CD4-positive, alpha-beta T cell treated with Interleukin-4 for 1 hour (primary cell): ENCODE data around the gene ARHGEF12.

ENCODE experiments used
- DNase-seq, 2 donors: peaks; one replicate each; pipeline ENCODE4 v3.0.0-alpha.2; 2020 to 2022

ARHGEF12 gene

GRCh38 chr11:120335908-120336640 is at the start of gene ARHGEF12:
ARHGEF12 (plus strand) TSS chr11:120336413; CDS start chr11:120337244, 831 bp downstream.
- peak; percentile 80 to 83 for DNase-seq

GRCh38 chr11:120288021-120288420 is 48.2 kb upstream of the ARHGEF12 start:
- DNase-seq, result no peak

- DNase-seq, result no peak
Observed at GRCh38 chr11:120289426-120289825, 46.8 kb upstream of the ARHGEF12 start.

GRCh38 chr11:120290956-120291355 is 45.3 kb upstream of the ARHGEF12 start:
- DNase-seq, result no peak

- no peak for DNase-seq
Observed at GRCh38 chr11:120293038-120293800, 43.0 kb upstream of the ARHGEF12 start.

- DNase-seq, result no peak
Observed at GRCh38 chr11:120294096-120294495, 42.1 kb upstream of the ARHGEF12 start.

- no peak for DNase-seq
Observed at GRCh38 chr11:120295099-120295498, 41.1 kb upstream of the ARHGEF12 start.

- DNase-seq, result no peak
Observed at GRCh38 chr11:120296554-120296953, 39.7 kb upstream of the ARHGEF12 start.

- DNase-seq, result no peak
Observed at GRCh38 chr11:120298461-120298860, 37.8 kb upstream of the ARHGEF12 start.

- no peak for DNase-seq
Observed at GRCh38 chr11:120302001-120302805, 34.0 kb upstream of the ARHGEF12 start.

GRCh38 chr11:120303004-120303637 is 33.1 kb upstream of the ARHGEF12 start:
- peak; percentile 42 to 56 for DNase-seq

- DNase-seq, result no peak
Observed at GRCh38 chr11:120304526-120304925, 31.7 kb upstream of the ARHGEF12 start.

- DNase-seq, result no peak
Observed at GRCh38 chr11:120305286-120305685, 30.9 kb upstream of the ARHGEF12 start.

GRCh38 chr11:120306519-120307242 is 29.5 kb upstream of the ARHGEF12 start:
- no peak for DNase-seq

- DNase-seq, result no peak
Observed at GRCh38 chr11:120307476-120307875, 28.7 kb upstream of the ARHGEF12 start.

- DNase-seq, result no peak
Observed at GRCh38 chr11:120308081-120308480, 28.1 kb upstream of the ARHGEF12 start.

GRCh38 chr11:120310870-120311269 is 25.3 kb upstream of the ARHGEF12 start:
- DNase-seq, result no peak

GRCh38 chr11:120314861-120315260 is 21.4 kb upstream of the ARHGEF12 start:
- DNase-seq, result no peak

GRCh38 chr11:120316880-120317688 is 19.1 kb upstream of the ARHGEF12 start:
- DNase-seq, result no peak

GRCh38 chr11:120317689-120318480 is 18.3 kb upstream of the ARHGEF12 start:
- no peak for DNase-seq
